ENCODE results near the gene P2RY13.

GRCh38 chr3:151371526-151371925, 42.2 kb upstream of the P2RY13 start:
- TF ChIP-seq, protein P1, sequence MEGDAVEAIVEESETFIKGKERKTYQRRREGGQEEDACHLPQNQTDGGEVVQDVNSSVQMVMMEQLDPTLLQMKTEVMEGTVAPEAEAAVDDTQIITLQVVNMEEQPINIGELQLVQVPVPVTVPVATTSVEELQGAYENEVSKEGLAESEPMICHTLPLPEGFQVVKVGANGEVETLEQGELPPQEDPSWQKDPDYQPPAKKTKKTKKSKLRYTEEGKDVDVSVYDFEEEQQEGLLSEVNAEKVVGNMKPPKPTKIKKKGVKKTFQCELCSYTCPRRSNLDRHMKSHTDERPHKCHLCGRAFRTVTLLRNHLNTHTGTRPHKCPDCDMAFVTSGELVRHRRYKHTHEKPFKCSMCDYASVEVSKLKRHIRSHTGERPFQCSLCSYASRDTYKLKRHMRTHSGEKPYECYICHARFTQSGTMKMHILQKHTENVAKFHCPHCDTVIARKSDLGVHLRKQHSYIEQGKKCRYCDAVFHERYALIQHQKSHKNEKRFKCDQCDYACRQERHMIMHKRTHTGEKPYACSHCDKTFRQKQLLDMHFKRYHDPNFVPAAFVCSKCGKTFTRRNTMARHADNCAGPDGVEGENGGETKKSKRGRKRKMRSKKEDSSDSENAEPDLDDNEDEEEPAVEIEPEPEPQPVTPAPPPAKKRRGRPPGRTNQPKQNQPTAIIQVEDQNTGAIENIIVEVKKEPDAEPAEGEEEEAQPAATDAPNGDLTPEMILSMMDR (IDR thresholded peaks at IDR 0.05 in 4 of 5, conservative IDR thresholded peaks at IDR 0.05 in 1 of 5): no peak
- no peak for TF ChIP-seq POLR2A (IDR thresholded peaks at IDR 0.05)

Data from gastrocnemius medialis (tissue), 4 donors.